Immature natural killer cell (primary cell): Measurements from ENCODE around the gene ABI1. TPM values are rescaled to one million over a fixed set of nuclear protein-coding genes. Genes with fewer than 3 reads are reported as not detected.
A peak's percentile ranks its signal among the peaks of the same experiment; 100 is the strongest.

Source experiments
- DNase-seq, 3 donors: peaks; one replicate each; pipeline ENCODE4 v3.0.0; 2022; ENCODE audit warnings: mixed read lengths in 1 of 3
- H3K27ac Mint-ChIP-seq, 6 donors: one replicate each; pipeline ENCODE4 v1.8.0; 2020; ENCODE audit warnings: mixed read lengths in 6 of 6, mild to moderate bottlenecking in 5 of 6, inconsistent platforms in 4 of 6, moderate library complexity in 3 of 6
- H3K27me3 Mint-ChIP-seq, 3 donors: one replicate each; pipeline ENCODE4 v1.8.0; 2020 to 2021; ENCODE audit warnings: low read depth in 3 of 3, mild to moderate bottlenecking in 3 of 3, mixed read lengths in 3 of 3, moderate library complexity in 3 of 3, inconsistent platforms in 1 of 3
- H3K36me3 Mint-ChIP-seq, 3 donors: one replicate each; pipeline ENCODE4 v1.8.0; 2020; ENCODE audit warnings: mixed read lengths in 3 of 3, inconsistent platforms in 2 of 3, mild to moderate bottlenecking in 2 of 3
- H3K4me1 Mint-ChIP-seq, 2 donors: one replicate each; pipeline ENCODE4 v1.8.0; 2020; ENCODE audit warnings: inconsistent platforms in 2 of 2, mild to moderate bottlenecking in 2 of 2, mixed read lengths in 2 of 2, moderate library complexity in 1 of 2
- H3K4me3 Mint-ChIP-seq, 5 donors: one replicate each; pipeline ENCODE4 v1.8.0; 2020; ENCODE audit warnings: mild to moderate bottlenecking in 5 of 5, mixed read lengths in 5 of 5, inconsistent platforms in 3 of 5, moderate library complexity in 3 of 5
- H3K9me3 Mint-ChIP-seq, 6 donors: one replicate each; pipeline ENCODE4 v1.8.0; 2020; ENCODE audit warnings: mild to moderate bottlenecking in 6 of 6, mixed read lengths in 6 of 6, inconsistent platforms in 4 of 6, moderate library complexity in 3 of 6
- polyA plus RNA-seq, 3 donors: library from polyadenylated mRNA; unstranded; fragments of 300-500 nt; fragmentation: Illumina TruSeq; gene quantifications; one replicate each; pipeline ENCODE4 v1.2.3, GENCODE V29; 2021

The ABI1 gene
- polyA plus RNA-seq, 3 donors from 2014 or later: 65.0 to 85.3 (median 84.0) TPM

GRCh38 chr10:26839966-26840627 lies 20.7 kb downstream of the ABI1 start:
- H3K27me3 Mint-ChIP-seq: peaks cover 0 to 2% (median 0%) of the 10 kb centered on the region in 3 donors
- H3K4me1 Mint-ChIP-seq: peaks cover 90 to 91% of the 10 kb centered on the region in 2 donors
- H3K27ac Mint-ChIP-seq: peak overlapping the region; percentile 53 to 87 (median 81)
- H3K9me3 Mint-ChIP-seq: no peaks in the 10 kb centered on the region
- no peak for DNase-seq
- H3K4me3 Mint-ChIP-seq: peak overlapping the region; percentile 12 to 65 (median 33)
- H3K36me3 Mint-ChIP-seq: peaks cover 0 to 2% (median 0%) of the 10 kb centered on the region in 3 donors

GRCh38 chr10:26837139-26837538 lies 23.6 kb downstream of the ABI1 start:
- H3K36me3 Mint-ChIP-seq: peaks cover 0 to 3% (median 0%) of the 10 kb centered on the region in 3 donors
- peak overlapping the region; percentile 77 to 94 (median 87) for H3K27ac Mint-ChIP-seq
- peaks cover 84 to 94% of the 10 kb centered on the region in 2 donors for H3K4me1 Mint-ChIP-seq
- peaks cover 0 to 7% (median 0%) of the 10 kb centered on the region in 3 donors for H3K27me3 Mint-ChIP-seq
- H3K4me3 Mint-ChIP-seq: peak overlapping the region in 3 of 5 donors; percentile 16 to 53 (median 51)
- DNase-seq: no peak
- no peaks in the 10 kb centered on the region for H3K9me3 Mint-ChIP-seq

- H3K36me3 Mint-ChIP-seq: peaks cover 0 to 3% (median 0%) of the 10 kb centered on the region in 3 donors
- H3K4me1 Mint-ChIP-seq: peaks cover 79 to 94% of the 10 kb centered on the region in 2 donors
- no peak for DNase-seq
- peaks cover 0 to 5% (median 0%) of the 10 kb centered on the region in 3 donors for H3K27me3 Mint-ChIP-seq
- H3K9me3 Mint-ChIP-seq: no peaks in the 10 kb centered on the region
- H3K27ac Mint-ChIP-seq: peak overlapping the region in 5 of 6 donors; percentile 9 to 75 (median 43)
- H3K4me3 Mint-ChIP-seq: peak overlapping the region in 2 of 5 donors; percentile 26 to 33
Measured at GRCh38 chr10:26835025-26835424, 25.7 kb downstream of the ABI1 start.

GRCh38 chr10:26832960-26833359 lies 27.8 kb downstream of the ABI1 start:
- Mint-ChIP-seq H3K9me3 (no peaks in the 10 kb centered on the region), H3K27ac (peak overlapping the region in 3 of 6 donors; percentile 5 to 47 (median 29)), H3K4me1 (peaks cover 76 to 94% of the 10 kb centered on the region in 2 donors), H3K4me3 (peak overlapping the region in 1 of 5 donors; percentile 8), H3K36me3 (peaks cover 0 to 3% (median 0%) of the 10 kb centered on the region in 3 donors), H3K27me3 (peaks cover 0 to 5% (median 0%) of the 10 kb centered on the region in 3 donors)
- DNase-seq: no peak

- Mint-ChIP-seq H3K9me3 (no peaks in the 10 kb centered on the region), H3K27ac (peak overlapping the region in 2 of 6 donors; percentile 30 to 66), H3K4me3 (no peak overlapping the region), H3K4me1 (peaks cover 76 to 93% of the 10 kb centered on the region in 2 donors), H3K27me3 (peaks cover 0 to 5% (median 4%) of the 10 kb centered on the region in 3 donors), H3K36me3 (peaks cover 0 to 3% (median 0%) of the 10 kb centered on the region in 3 donors)
- no peak for DNase-seq
Measured at GRCh38 chr10:26831936-26832335, 28.8 kb downstream of the ABI1 start.

GRCh38 chr10:26829810-26830515 lies 30.8 kb downstream of the ABI1 start:
- peaks cover 0 to 5% (median 4%) of the 10 kb centered on the region in 3 donors for H3K27me3 Mint-ChIP-seq
- H3K9me3 Mint-ChIP-seq: no peaks in the 10 kb centered on the region
- peak overlapping the region; percentile 37 to 82 (median 67) for H3K4me3 Mint-ChIP-seq
- peak overlapping the region; percentile 26 to 85 (median 77) for H3K27ac Mint-ChIP-seq
- H3K4me1 Mint-ChIP-seq: peaks cover 76 to 95% of the 10 kb centered on the region in 2 donors
- H3K36me3 Mint-ChIP-seq: peaks cover 0 to under 1% (median 0%) of the 10 kb centered on the region in 3 donors
- peak in 1 of 3 donors; percentile 9 for DNase-seq

GRCh38 chr10:26824015-26824690 lies 36.6 kb downstream of the ABI1 start:
- peaks cover 78 to 90% of the 10 kb centered on the region in 2 donors for H3K4me1 Mint-ChIP-seq

GRCh38 chr10:26821699-26822570 lies 38.8 kb downstream of the ABI1 start:
- no peaks in the 10 kb centered on the region for H3K27me3 Mint-ChIP-seq
- peaks cover 77 to 84% of the 10 kb centered on the region in 2 donors for H3K4me1 Mint-ChIP-seq
- peak overlapping the region in 3 of 5 donors; percentile 31 to 36 (median 36) for H3K4me3 Mint-ChIP-seq
- DNase-seq: no peak
- no peaks in the 10 kb centered on the region for H3K9me3 Mint-ChIP-seq
- H3K36me3 Mint-ChIP-seq: peaks cover 7 to 15% (median 9%) of the 10 kb centered on the region in 3 donors
- H3K27ac Mint-ChIP-seq: peak overlapping the region; percentile 1 to 78 (median 38)

More at GRCh38 chr10:26824015-26824690, 36.6 kb downstream of the ABI1 start:
- Mint-ChIP-seq H3K27me3 (peaks cover 0 to 4% (median 0%) of the 10 kb centered on the region in 3 donors), H3K4me3 (no peak overlapping the region), H3K36me3 (peaks cover 7 to 15% (median 9%) of the 10 kb centered on the region in 3 donors), H3K27ac (peak overlapping the region in 2 of 6 donors; percentile 15 to 83), H3K9me3 (no peaks in the 10 kb centered on the region)
- no peak for DNase-seq

GRCh38 chr10:26815500-26815899 lies 45.3 kb downstream of the ABI1 start:
- DNase-seq: no peak
- Mint-ChIP-seq H3K27me3 (peaks cover 0 to 2% (median 0%) of the 10 kb centered on the region in 3 donors), H3K4me1 (peaks cover 73 to 85% of the 10 kb centered on the region in 2 donors), H3K4me3 (no peak overlapping the region), H3K27ac (no peak overlapping the region), H3K36me3 (peaks cover 0 to 9% (median 8%) of the 10 kb centered on the region in 3 donors), H3K9me3 (no peaks in the 10 kb centered on the region)

- DNase-seq: no peak
- no peak overlapping the region for H3K4me3 Mint-ChIP-seq
- H3K36me3 Mint-ChIP-seq: no peaks in the 10 kb centered on the region
- H3K4me1 Mint-ChIP-seq: peaks cover 74 to 85% of the 10 kb centered on the region in 2 donors
- no peak overlapping the region for H3K27ac Mint-ChIP-seq
- no peaks in the 10 kb centered on the region for H3K9me3 Mint-ChIP-seq
- peaks cover 0 to 2% (median 0%) of the 10 kb centered on the region in 3 donors for H3K27me3 Mint-ChIP-seq
Measured at GRCh38 chr10:26810435-26811026, 50.2 kb downstream of the ABI1 start.

- Mint-ChIP-seq H3K4me1 (peaks cover 77 to 85% of the 10 kb centered on the region in 2 donors), H3K27ac (peak overlapping the region in 2 of 6 donors; percentile 46 to 66), H3K4me3 (no peak overlapping the region), H3K9me3 (no peaks in the 10 kb centered on the region), H3K36me3 (no peaks in the 10 kb centered on the region), H3K27me3 (peaks cover 0 to 2% (median 0%) of the 10 kb centered on the region in 3 donors)
- DNase-seq: no peak
Measured at GRCh38 chr10:26809973-26810372, 50.8 kb downstream of the ABI1 start.

- Mint-ChIP-seq H3K9me3 (no peaks in the 10 kb centered on the region), H3K36me3 (no peaks in the 10 kb centered on the region), H3K4me3 (no peak overlapping the region), H3K27ac (peak overlapping the region in 2 of 6 donors; percentile 6 to 40), H3K27me3 (no peaks in the 10 kb centered on the region), H3K4me1 (peaks cover 78 to 85% of the 10 kb centered on the region in 2 donors)
- no peak for DNase-seq
Measured at GRCh38 chr10:26807532-26807931, 53.2 kb downstream of the ABI1 start.
